ENCODE data around the gene ACOX1.

DNA sequence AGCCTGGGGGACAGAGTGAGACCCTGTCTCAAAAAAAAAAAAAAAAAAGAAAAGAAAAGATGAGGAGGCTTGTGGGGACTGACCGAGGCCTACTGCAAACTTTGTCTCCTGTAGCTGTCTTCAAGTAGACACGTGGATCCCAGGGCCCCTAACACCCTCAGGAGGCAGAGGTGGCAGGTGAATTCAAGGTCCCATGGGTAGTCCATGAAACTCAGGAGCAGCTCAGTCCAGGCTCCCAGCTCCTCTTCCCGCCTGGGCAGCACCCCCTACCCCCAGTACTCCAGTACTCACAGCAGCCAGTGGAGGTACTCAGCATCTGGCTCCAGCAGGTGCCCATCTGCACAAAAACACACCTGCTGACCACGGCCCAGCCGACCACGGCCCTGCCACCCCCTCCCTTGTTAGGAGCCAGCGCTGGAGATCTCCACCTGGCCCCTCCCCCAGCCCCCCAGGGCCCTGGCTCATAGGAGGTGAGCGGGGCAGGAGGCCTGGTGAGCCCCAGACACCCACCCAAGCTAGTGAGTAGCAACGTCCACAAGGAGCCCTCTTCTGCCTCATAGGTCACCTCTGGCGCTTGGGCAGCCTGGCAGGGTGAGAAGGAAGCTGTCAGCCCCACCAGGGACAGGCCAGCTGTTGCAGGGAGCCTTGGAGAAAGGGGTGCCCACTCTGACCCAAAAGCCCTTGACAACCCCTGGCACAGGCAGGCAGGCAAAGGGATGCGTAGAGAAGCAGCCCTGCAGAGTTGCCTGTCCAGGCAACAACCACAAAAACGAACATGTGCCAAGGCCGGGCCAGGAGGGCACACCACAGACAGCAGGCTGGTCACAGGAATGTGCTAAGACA lies 78.1 kb downstream of the ACOX1 start:
- TF ChIP-seq POLR2A (IDR thresholded peaks at IDR 0.05): no peak
- TF ChIP-seq, protein P1, sequence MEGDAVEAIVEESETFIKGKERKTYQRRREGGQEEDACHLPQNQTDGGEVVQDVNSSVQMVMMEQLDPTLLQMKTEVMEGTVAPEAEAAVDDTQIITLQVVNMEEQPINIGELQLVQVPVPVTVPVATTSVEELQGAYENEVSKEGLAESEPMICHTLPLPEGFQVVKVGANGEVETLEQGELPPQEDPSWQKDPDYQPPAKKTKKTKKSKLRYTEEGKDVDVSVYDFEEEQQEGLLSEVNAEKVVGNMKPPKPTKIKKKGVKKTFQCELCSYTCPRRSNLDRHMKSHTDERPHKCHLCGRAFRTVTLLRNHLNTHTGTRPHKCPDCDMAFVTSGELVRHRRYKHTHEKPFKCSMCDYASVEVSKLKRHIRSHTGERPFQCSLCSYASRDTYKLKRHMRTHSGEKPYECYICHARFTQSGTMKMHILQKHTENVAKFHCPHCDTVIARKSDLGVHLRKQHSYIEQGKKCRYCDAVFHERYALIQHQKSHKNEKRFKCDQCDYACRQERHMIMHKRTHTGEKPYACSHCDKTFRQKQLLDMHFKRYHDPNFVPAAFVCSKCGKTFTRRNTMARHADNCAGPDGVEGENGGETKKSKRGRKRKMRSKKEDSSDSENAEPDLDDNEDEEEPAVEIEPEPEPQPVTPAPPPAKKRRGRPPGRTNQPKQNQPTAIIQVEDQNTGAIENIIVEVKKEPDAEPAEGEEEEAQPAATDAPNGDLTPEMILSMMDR (IDR thresholded peaks at IDR 0.05): no peak

All from upper lobe of left lung (tissue), 4 donors.